Measurements from ENCODE around the gene CABYR. TPM values are rescaled to one million over a fixed set of nuclear protein-coding genes. Genes with fewer than 3 reads are reported as not detected.

CABYR gene
- total and polyA plus RNA-seq, 8 donors = 1.1 to 7.3 (median 4.6) TPM

DNA sequence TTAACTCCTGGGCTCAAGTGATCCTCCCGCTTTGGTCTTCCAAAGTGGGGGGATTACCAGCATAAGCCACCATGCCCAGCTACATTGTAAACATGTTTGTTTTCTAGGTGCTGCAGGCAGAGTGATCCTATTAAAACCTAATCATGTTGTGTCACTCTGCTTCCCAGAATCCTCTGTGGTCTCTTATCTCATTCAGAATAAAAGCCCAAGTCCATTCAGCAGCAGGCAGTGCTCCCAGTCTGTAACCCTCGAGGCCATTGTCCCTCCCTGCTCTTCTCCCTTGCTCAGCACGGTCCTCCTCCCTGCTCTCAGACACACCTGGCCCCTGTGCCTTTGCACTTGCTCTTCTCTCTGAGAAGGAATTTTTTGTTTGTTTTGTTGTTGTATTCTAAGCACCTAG lies 11.1 kb upstream of the CABYR start:
- Histone ChIP-seq H3K36me3 (peaks cover 0 to 40% of the 10 kb centered on the region in 2 donors), H3K9me3 (no peaks in the 10 kb centered on the region), H3K27ac (no peak overlapping the region), H3K27me3 (no peaks in the 10 kb centered on the region), H3K4me3 (no peak overlapping the region), H3K4me1 (no peaks in the 10 kb centered on the region)
- TF ChIP-seq, protein P1, sequence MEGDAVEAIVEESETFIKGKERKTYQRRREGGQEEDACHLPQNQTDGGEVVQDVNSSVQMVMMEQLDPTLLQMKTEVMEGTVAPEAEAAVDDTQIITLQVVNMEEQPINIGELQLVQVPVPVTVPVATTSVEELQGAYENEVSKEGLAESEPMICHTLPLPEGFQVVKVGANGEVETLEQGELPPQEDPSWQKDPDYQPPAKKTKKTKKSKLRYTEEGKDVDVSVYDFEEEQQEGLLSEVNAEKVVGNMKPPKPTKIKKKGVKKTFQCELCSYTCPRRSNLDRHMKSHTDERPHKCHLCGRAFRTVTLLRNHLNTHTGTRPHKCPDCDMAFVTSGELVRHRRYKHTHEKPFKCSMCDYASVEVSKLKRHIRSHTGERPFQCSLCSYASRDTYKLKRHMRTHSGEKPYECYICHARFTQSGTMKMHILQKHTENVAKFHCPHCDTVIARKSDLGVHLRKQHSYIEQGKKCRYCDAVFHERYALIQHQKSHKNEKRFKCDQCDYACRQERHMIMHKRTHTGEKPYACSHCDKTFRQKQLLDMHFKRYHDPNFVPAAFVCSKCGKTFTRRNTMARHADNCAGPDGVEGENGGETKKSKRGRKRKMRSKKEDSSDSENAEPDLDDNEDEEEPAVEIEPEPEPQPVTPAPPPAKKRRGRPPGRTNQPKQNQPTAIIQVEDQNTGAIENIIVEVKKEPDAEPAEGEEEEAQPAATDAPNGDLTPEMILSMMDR (IDR thresholded peaks at IDR 0.05) = no peak
- no peak for DNase-seq
- intact Hi-C loops (cut with DNase I) = loop anchor here in 1 of 2 donors (10.0 kb wide), 2 partner anchors 163 to 513 kb away; no protein-coding TSS in a partner anchor
- ATAC-seq = no peak

- intact Hi-C loops (cut with DNase I) = loop anchor here in 1 of 2 donors (10.0 kb wide), 2 partner anchors 164 to 514 kb away; no protein-coding TSS in a partner anchor
- no peak overlapping the region for H3K27ac ChIP-seq
- TF ChIP-seq, protein P1 (IDR thresholded peaks at IDR 0.05) = no peak
- H3K4me1 ChIP-seq = no peaks in the 10 kb centered on the region
- H3K36me3 ChIP-seq = peaks cover 0 to 41% of the 10 kb centered on the region in 2 donors
- H3K4me3 ChIP-seq = no peak overlapping the region
- DNase-seq (no peak), ATAC-seq (peak; percentile 50)
- H3K9me3 ChIP-seq = no peaks in the 10 kb centered on the region
- H3K27me3 ChIP-seq = no peaks in the 10 kb centered on the region
Observed at GRCh38 chr18:24128700-24129099, 10.2 kb upstream of the CABYR start.

DNA sequence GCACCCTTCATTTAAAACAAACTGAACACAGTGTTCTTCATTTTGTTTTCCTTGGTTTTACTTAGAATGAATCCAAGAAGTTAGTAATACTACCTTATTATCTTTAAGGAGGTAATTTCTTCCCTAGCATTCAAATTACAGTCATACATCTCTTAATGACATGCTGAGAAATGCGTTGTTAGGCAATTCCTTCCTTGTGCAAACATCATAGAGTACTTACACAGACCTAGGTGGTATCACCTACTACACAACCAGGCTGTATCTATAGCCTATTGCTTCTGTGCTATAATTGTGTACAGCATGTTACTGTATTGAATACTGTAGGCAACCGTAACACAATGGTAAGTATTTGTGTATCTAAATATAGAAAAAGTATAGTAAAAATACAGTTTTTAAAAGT lies 8.4 kb upstream of the CABYR start:
- TF ChIP-seq, protein P1 (IDR thresholded peaks at IDR 0.05) = no peak
- Histone ChIP-seq H3K9me3 (no peaks in the 10 kb centered on the region), H3K27me3 (no peaks in the 10 kb centered on the region), H3K4me1 (no peaks in the 10 kb centered on the region), H3K36me3 (peaks cover 0 to 31% of the 10 kb centered on the region in 2 donors), H3K4me3 (no peak overlapping the region), H3K27ac (no peak overlapping the region)
- ATAC-seq = peak; percentile 60
- no peak for DNase-seq
- intact Hi-C loops (cut with DNase I) = no loop called here

DNA sequence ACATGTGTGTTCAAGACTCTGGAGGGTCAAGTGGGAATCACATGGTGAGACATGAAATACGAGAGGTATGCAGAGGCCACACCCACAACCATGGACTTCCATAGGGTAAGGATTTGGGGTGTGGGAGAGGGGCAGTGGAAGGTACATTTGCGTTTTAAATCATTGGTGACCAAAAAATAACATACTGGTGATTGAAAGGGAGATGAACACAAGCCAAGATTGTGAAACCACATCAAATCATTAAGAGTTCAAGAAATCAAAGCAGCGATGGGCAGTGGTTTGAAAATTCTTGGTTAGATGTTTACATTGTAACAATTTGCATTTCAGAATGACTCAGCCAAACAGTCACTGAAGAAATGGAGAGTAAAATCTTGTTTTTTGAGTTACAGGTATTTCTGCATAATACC lies 1.9 kb upstream of the CABYR start:
- ATAC-seq (no peak), DNase-seq (no peak)
- peaks cover 0 to 13% of the 10 kb centered on the region in 2 donors for H3K36me3 ChIP-seq
- H3K4me3 ChIP-seq = no peak overlapping the region
- no peaks in the 10 kb centered on the region for H3K9me3 ChIP-seq
- intact Hi-C loops (cut with DNase I) = no loop called here
- peaks cover 4 to 23% of the 10 kb centered on the region in 2 donors for H3K27me3 ChIP-seq
- H3K27ac ChIP-seq = no peak overlapping the region
- peaks cover 4 to 14% of the 10 kb centered on the region in 2 donors for H3K4me1 ChIP-seq
- TF ChIP-seq, protein P1 (IDR thresholded peaks at IDR 0.05) = no peak

GRCh38 chr18:24138409-24138788 lies 463 bp upstream of the CABYR start:
- ATAC-seq = peak; percentile 27
- TF ChIP-seq, protein P1 (IDR thresholded peaks at IDR 0.05) = no peak
- Histone ChIP-seq H3K27me3 (peaks cover 4 to 23% of the 10 kb centered on the region in 2 donors), H3K27ac (peak overlapping the region in 1 of 2 donors; percentile 15), H3K4me1 (peaks cover 4 to 14% of the 10 kb centered on the region in 2 donors), H3K4me3 (peak overlapping the region; percentile 48 to 50), H3K9me3 (no peaks in the 10 kb centered on the region), H3K36me3 (no peaks in the 10 kb centered on the region)
- intact Hi-C loops (cut with DNase I) = no loop called here
- DNase-seq = peak in 1 of 4 donors; percentile 3
